Inflammatory macrophage (primary cell): ENCODE data around the gene CHRNA10.

Experiments used
- DNase-seq, 2 donors: peaks; one replicate each; pipeline ENCODE4 v3.0.0-alpha.2; 2020 to 2022

Gene CHRNA10

GRCh38 chr11:3632070-3632660, 39.0 kb downstream of the CHRNA10 start:
- no peak for DNase-seq

DNA sequence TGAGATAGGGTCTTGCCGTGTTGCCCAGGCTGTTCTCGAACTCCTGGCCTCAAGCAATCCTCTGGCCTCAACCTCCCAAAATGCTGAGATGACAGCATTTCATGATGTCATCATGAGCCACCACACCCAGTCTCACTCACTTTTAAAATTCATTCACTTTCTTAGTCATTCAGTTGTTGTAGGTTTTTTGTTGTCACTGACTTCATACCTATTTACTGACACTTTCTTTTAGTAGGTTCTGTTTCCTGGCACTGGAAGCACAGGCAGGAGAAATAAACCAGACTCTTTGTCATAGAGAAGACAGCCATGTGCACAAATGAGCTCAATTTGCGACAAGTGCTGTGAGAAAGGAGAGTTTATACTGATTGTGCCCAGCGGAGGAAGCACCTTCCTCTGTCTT, 39.9 kb downstream of the CHRNA10 start:
- no peak for DNase-seq

DNA sequence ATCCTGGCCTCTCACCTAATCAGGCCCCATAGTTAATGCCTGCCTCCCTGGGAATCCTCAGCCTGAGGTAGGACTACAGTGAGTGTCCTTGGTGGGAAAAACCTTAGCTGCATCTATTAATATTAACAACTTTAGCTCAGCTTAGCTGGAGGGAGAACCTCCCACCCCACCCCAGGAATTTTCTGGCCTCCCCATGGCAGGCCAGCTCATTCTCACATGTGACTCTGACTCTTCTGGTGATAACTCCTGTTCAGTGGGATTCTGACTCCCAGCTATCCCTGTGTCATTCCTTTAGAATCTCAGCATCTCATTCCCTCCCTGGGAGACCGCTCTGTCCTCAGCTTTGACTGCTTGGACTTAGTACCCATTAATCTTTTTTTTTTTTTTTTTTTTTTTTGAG, 43.9 kb downstream of the CHRNA10 start:
- DNase-seq, result no peak

- DNase-seq, result peak; percentile 62 to 68
These were observed 44.8 kb downstream of the CHRNA10 start for GRCh38 chr11:3626250-3626960.

DNA sequence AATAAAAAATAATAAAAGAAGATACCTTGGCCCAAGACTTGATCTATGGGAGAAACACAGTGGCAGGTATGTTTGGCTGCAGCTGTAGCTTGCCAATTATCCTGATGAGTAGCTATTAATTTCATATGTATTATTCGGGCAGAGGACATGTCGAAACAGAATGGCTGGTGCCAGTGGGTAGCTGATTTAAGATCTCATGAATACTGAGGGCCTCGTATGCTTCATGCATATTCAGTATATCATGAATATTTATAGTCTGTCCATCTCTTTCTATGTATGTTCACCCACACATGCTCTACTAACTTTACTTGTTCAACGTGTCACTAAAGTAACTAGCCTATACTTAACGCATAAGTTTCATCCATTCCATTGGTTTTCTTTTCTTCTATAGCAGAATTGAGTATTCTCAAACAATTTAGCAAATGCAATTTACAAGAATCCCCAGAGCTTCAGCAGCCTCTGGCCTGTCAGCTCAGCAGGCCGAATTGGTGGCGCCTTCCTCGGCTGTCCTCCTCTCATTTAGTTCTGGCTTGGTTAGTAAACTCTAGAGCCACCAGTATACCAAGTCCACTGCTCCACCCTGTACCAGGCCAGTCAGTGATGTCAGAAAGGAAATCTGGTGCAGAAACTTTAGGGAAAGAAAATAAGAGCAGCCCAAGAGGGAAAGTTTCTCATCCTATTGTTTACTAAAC, 47.3 kb downstream of the CHRNA10 start:
- DNase-seq, result no peak

- DNase-seq, result no peak
These were observed 48.1 kb downstream of the CHRNA10 start for GRCh38 chr11:3623121-3623520.

DNA sequence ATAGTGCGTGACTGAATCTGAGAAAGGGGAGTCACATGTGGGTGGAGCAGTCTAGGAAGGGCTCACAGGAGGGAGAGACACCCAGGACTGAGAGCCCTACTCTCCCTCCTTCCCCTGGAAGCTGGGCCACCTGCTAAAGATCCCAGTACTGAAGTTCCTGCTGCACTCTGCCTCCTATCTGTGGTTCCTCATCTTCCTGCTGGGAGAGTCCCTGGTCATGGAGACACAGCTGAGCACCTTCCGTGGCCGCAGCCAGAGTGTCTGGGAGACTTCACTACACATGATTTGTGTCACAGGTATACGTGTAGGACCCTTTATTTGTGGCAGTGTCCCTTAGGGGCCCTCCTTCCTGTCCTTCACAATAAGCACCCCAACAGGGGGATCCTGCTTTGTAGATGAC, 48.7 kb downstream of the CHRNA10 start:
- no peak for DNase-seq

- no peak for DNase-seq
These were observed 53.2 kb downstream of the CHRNA10 start for GRCh38 chr11:3617990-3618389.

GRCh38 chr11:3616721-3617460, 54.3 kb downstream of the CHRNA10 start:
- no peak for DNase-seq

DNA sequence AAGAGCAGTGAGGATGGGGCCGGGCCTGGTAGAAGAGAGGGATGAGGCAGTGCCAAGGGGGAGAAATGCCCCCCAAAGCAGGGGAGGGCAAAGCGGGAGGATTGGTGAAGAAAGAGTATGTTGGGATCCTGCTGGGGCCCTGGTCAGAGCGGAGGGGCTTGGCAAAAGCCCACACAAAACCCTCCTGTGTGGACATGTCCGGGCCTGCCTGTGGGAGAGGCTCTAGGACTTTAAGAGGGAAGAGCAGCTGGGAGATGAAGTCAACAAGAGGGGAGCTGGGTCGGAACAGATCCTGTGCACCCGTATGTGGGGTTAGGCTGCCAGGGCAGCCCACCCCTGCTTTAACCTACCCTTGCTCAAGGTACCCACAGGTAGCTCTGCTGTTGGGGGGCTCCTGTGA, 55.2 kb downstream of the CHRNA10 start:
- no peak for DNase-seq
